Activated CD4-positive, CD25-positive, alpha-beta regulatory T cell treated with anti-CD3 and anti-CD28 coated beads, Interleukin-2, amount 50 U/mL, for 16 hours (primary cell): Measurements from ENCODE around the gene PLPP6.
A peak's percentile ranks its signal among the peaks of the same experiment; 100 is the strongest.

Experiments
- DNase-seq: peaks from one replicate; pipeline ENCODE4 v3.0.0-alpha.2; 2020; ENCODE audit warnings: low read depth, low spot score

The PLPP6 gene

GRCh38 chr9:4662989-4663792, 1.1 kb downstream of the PLPP6 start:
- DNase-seq, result no peak

GRCh38 chr9:4663956-4664355, 1.9 kb downstream of the PLPP6 start:
- DNase-seq, result no peak

GRCh38 chr9:4665357-4665756, 3.3 kb downstream of the PLPP6 start:
- DNase-seq, result no peak

- DNase-seq, result no peak
These were observed 4.1 kb downstream of the PLPP6 start, which contains the start of gene SPATA6L for GRCh38 chr9:4666042-4666699. Gene SPATA6L (minus strand): TSS chr9:4666480. CDS start chr9:4666250, 230 bp downstream.

GRCh38 chr9:4667681-4668080, 5.6 kb downstream of the PLPP6 start:
- no peak for DNase-seq

GRCh38 chr9:4668604-4669003, 6.5 kb downstream of the PLPP6 start:
- DNase-seq, result no peak

GRCh38 chr9:4669890-4670289, 7.8 kb downstream of the PLPP6 start:
- DNase-seq, result no peak

- no peak for DNase-seq
These were observed 8.5 kb downstream of the PLPP6 start for GRCh38 chr9:4670591-4670990.

GRCh38 chr9:4671737-4672136, 9.6 kb downstream of the PLPP6 start:
- no peak for DNase-seq

GRCh38 chr9:4674783-4675182, 12.7 kb downstream of the PLPP6 start:
- no peak for DNase-seq

- no peak for DNase-seq
These were observed 15.3 kb downstream of the PLPP6 start for GRCh38 chr9:4677392-4677791.

- no peak for DNase-seq
These were observed 16.7 kb downstream of the PLPP6 start for GRCh38 chr9:4678679-4679267.

- peak; percentile 98 for DNase-seq
These were observed 17.4 kb downstream of the PLPP6 start, which contains the start of gene CDC37L1 for GRCh38 chr9:4679268-4680172. Gene CDC37L1 (plus strand): TSS chr9:4679569. CDS start chr9:4679768, 199 bp downstream.

GRCh38 chr9:4680173-4680525, 18.1 kb downstream of the PLPP6 start:
- DNase-seq, result no peak

- no peak for DNase-seq
These were observed 18.7 kb downstream of the PLPP6 start for GRCh38 chr9:4680750-4681149.

GRCh38 chr9:4684820-4685219, 22.7 kb downstream of the PLPP6 start:
- DNase-seq, result no peak

- DNase-seq, result no peak
These were observed 24.0 kb downstream of the PLPP6 start for GRCh38 chr9:4686112-4686511.

- DNase-seq, result no peak
These were observed 24.5 kb downstream of the PLPP6 start for GRCh38 chr9:4686584-4686983.

- DNase-seq, result no peak
These were observed 26.9 kb downstream of the PLPP6 start for GRCh38 chr9:4689021-4689420.

GRCh38 chr9:4689687-4690104, 27.6 kb downstream of the PLPP6 start:
- no peak for DNase-seq

- DNase-seq, result no peak
These were observed 28.1 kb downstream of the PLPP6 start for GRCh38 chr9:4690144-4690543.

- no peak for DNase-seq
These were observed 29.7 kb downstream of the PLPP6 start for GRCh38 chr9:4691795-4692194.
